NCI-H748 (cell line): ENCODE results near the gene ZDHHC14.

Source experiments
- DNase-seq: peaks from one replicate; lab custom pipeline; 2025; ENCODE audit not compliant: unreplicated experiment; lab: John Stamatoyannopoulos, UW

The ZDHHC14 gene

DNA sequence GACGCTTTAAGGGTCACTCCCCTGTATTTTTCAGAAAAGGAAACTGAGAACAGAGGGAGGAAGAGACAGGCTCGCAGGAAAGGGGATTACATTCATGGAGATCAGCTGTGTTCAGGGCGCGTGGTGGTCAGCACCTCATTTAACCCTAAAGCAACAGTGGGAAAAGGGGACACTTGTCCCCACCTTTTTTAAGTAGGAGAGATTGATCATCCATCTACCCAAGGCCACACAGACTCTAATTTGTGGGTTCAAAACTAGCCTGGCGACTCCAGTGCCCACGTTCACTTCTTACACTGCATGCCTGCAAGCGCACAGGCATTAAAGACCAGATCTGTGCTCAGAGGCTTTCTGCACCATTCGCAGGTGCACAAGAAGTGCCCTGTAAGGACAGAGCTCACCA lies 274.1 kb downstream of the ZDHHC14 start:
- no peak for DNase-seq

DNA sequence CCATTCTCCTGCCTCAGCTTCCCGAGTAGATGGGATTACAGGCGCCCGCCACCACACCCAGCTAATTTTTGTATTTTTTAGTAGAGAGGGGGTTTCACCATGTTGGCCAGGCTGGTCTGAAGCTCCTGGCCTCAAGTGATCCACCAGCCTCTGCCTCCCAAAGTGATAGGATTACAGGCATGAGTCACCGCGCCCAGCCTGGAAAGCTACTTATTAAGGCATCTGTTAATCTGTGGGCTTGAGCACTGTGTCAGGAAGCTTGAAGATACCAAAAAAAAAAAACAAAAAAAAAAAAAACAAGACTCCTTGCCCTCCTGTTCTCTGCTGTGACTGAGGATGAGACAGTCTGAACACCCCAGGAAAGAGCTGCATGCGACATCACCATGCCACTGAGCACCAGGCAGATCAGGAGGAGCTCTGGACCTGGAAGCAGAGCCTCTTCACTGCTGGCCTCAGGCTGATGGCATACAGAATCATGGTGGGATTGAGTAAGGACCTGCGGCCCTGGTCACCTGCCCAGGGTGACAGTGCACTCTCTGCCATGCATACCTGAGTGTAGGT lies 275.5 kb downstream of the ZDHHC14 start:
- DNase-seq, result no peak

DNA sequence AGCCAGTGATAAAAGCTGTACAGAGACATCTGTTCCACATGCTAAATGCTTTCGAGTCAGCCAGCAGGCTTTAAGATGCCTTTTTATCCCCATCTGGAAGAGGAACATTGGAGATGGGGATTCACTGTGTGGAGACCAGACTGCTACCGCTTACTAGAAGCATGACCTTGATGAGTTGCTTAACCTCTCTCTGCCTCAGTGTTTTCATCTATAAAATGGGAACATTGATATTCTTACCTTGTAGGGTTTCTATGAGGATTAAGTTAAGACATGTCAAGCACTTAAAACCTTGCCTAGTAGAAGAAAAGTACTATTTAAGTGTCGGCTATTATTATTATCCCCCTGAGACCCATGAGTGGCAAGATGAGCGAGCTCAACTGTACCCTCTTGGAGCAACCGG lies 276.8 kb downstream of the ZDHHC14 start:
- DNase-seq, result no peak

DNA sequence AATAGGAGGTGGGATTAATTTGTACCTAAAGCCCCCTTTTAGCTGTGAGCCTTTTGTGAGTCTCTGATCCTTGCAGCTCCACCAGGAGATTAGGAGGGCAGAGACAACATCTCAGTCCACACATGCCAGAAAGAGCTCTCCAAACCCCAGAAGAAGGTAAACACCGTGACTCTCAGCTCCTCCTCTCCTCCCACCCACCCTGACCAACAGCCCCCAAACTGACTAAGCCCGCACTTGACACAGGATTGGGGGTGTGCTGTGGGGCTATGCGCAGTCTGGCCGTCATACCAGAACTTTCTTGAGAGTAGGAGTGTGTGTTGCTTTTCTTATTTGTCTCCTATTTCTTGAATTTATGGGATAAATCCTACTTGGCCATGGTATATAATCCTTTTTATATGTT lies 277.3 kb downstream of the ZDHHC14 start:
- DNase-seq, result no peak

DNA sequence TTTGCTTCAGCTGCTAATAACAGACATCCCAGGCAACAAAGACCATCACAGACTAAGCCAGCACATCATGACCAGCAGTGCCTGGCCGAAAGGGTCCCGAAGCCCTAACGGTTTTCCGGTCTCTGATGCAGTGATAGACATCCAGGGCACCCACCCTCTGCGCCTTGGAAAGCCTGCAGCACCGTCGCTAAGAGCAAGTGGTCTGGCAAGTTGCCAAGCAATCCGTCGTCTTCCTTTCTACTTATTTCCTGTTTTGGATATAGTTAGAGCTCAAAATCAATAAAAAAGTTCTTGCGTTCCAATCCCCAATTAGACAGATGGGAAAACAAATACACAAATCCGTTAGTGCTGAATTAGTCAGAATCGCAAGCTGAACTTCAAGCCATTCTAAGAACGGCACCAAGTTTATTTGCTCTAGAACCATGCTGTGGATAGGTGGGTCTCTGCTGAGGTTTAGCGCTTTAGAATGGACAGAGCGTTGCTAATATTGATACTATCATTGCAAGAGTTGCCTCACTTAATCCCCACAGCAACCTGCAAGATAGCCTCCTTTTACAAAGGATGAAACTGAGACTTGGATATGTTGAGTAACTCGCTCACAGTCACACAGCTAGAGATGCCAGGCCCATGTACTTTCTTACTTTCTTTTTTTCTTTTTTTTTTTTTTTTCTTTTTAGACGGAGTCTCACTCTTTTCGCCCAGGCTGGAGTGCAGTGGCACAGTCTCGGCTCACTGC lies 278.7 kb downstream of the ZDHHC14 start:
- peak; percentile 68 for DNase-seq

DNA sequence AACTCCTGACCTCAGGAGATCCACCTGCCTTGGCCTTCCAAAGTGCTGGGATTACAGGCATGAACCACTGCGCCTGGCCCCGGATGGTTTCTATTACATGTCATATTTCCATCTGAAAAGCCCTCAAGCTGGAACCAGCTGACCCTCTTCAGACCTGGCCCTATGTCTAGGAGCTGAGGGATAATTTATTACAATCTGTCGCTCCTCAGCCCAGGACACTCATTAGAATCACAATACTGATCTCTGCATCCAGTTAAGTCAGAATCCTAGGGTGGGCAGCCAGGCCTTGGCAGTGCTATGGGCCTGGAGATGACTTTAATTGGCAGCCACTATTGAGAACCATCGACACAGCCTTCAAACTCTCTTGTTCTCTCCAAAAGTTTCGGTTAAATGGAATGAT lies 279.4 kb downstream of the ZDHHC14 start:
- no peak for DNase-seq

DNA sequence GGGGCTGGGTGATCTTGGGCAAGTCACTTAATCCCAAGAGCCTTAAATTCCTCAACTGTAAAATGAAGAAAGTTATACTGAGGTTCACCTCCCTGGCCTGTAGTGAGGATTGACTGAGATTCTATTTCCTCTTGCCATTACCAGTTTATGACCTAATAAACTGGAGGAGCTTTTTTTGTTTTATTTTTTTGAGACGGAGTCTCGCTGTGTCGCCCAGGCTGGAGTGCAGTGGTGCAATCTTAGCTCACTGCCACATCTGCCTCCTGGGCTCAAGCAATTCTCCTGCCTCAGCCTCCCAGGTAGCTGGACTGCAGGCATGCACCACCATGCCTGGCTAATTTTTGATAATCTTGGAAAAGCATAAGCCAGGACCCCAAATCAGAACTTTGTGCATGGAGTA lies 280.7 kb downstream of the ZDHHC14 start:
- no peak for DNase-seq

DNA sequence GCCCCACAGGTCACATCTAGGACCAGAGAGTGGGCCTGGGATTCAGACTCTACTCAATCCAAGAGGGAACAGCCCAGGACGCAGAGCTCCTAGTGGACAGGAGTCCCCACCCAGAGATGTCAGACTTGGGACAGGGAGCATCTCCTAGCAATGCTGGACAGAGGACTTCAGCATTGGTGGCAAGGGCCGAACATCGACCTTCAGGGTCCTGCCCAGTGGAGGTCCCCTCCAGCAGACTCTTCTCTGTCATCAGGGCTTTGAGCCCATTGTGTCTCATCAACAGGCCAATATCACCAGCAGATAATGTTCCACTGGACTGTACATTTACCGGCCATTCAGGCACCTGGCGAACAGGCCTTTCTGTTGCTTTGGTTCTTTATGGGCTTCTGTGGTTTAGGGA lies 282.3 kb downstream of the ZDHHC14 start:
- DNase-seq, result no peak

DNA sequence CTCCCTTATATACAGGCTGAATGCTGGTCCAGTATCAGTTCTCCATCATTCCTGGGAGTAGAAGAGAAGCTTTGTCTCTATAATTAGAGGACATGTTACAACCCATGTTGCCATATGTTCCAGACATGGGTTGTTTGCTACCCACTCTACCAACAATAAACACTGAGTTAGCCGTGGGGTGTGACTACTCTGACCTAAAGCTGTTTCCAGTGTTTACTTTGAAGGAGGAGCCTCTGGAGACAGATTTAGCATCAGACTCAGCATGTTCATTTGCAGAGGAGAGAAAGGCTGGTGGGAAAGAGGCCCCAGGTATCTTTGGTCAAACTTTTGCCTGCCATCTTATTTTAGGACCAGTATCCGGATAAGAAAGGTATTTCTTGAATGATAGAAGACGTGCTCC lies 284.2 kb downstream of the ZDHHC14 start:
- DNase-seq, result peak; percentile 95

DNA sequence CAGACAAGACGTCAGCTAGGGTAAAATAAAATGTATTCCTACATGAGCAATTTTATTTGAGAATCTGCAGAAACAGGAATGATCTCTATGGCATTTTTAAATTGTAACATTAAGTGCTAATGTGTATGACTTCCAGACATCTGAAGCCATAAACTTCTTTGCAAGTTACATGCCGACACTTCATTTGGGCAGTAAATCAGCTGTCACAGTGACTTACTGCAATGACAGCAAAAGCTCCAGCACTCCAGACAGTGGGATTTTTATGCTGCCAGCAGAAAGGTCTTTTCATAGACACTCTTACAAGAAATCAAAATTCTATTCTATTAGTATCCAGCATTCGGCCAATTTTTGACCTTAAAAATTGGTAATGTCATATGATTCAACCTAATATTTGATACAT lies 285.7 kb downstream of the ZDHHC14 start:
- no peak for DNase-seq

DNA sequence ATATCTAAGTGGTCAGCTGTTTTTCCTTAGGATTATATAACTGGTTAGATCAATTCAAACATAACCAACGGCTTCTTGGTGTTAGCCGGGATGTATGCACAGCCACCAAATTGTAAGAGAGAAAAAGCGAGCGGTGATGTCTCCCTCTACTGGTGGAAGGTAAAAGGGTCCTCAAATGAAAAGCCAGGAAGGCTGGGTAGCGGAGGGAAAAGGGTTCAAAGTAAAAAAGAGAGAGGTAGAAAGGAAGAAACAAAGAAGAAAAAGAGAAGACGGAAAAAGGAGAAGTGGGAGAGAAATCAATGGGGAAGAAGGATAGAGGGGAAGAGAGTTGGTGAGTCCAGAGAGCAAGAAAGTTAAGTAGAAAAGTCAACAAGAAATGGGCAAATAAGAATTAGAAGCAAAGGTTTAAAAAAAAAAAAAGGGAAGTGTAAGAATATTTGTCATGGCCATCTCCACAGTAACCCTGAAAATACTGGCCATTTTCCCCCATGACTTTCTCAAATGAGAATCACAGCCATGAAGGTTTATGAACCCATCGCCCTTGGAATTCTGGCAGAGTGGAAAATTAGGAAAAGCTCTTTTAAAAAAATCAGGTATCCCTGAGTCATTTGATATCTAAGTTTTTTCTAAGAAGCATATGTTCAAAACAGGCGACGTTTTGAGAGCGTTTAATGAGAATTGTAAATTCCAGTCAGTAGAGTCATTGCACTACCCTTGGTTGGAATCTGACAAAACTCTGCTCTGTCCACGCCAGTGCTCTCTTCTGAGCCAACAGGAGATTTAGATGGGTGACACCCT lies 286.4 kb downstream of the ZDHHC14 start:
- DNase-seq, result peak; percentile 73

DNA sequence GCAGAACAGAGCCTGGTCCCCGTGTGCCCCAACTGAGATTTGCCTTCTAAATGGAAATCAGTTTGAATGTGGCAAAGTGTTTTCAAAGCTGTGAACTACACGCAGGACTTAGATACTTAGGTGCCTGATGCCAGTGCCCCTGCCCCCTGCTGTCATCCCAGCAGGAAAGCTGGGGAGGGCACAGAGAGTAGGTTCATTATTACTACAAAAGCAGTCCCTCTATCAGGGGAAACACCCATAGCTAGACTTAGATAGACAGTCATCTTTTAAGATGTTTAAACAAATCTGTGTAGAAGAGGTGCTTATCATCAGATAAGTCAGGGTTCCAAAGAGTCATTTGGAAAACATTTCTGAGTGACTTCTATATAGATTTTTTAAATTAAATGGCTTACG lies 287.0 kb downstream of the ZDHHC14 start:
- no peak for DNase-seq

DNA sequence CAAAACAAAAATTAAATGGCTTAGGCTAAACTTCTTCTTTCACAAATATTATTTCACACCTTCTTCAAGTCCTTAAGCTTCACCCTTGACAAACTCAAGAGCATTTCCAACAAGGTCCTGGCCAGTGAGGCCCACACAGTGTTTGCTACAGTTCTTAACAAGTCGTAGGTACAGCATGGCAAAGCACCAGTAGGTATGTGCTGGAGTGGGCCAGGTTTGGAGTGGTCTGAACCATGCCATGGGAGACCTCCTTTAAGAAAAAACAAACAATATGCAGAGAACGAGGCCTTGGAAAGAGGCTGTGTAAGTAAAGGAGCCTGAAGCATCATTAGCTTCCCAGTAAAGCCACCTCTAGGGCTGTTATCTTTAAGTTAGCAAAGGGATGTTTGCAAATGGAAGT lies 287.7 kb downstream of the ZDHHC14 start:
- DNase-seq, result no peak

DNA sequence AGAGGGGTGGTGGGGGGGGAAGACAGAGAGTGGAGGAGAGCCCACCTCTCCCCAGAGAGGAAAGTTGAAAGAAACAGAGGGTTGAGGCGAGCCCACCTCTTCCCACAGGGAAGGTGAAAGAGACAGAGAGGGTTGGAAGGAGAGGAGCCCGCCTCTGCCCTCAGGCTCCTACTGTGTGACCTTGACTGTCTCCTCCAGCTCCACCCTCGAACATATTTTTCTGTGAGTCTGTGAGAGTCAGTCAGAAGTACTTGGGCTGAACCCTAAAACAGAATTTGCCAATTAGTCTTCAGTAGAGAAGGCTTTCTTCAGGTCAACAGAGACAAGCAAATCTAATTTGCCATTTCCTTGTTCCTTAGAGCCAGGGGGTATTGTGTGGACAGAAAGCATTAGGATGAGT lies 288.3 kb downstream of the ZDHHC14 start:
- no peak for DNase-seq

DNA sequence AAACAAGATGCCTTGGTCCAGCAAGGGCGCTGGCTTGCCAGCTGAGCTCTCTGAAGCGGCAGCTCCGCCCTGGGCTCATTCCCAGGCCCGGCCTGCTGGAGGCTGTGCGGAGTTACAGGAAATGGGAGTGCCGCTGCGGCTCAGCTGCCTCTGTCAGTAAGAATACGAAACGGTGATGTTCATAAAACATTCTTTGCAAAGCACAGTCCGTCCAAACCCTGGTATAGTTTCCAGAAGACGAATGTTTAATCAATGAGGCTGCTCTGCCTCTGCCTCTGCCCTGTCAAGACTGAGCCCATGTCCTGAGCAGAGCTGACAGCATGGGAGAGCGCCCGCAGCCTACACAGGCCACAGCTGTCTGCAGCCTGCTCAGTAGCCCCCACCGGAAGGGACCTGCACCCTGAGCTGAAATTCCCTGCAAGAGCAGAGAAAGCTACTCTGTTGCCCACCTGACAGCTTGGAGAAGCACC lies 288.8 kb downstream of the ZDHHC14 start:
- DNase-seq, result peak; percentile 73

DNA sequence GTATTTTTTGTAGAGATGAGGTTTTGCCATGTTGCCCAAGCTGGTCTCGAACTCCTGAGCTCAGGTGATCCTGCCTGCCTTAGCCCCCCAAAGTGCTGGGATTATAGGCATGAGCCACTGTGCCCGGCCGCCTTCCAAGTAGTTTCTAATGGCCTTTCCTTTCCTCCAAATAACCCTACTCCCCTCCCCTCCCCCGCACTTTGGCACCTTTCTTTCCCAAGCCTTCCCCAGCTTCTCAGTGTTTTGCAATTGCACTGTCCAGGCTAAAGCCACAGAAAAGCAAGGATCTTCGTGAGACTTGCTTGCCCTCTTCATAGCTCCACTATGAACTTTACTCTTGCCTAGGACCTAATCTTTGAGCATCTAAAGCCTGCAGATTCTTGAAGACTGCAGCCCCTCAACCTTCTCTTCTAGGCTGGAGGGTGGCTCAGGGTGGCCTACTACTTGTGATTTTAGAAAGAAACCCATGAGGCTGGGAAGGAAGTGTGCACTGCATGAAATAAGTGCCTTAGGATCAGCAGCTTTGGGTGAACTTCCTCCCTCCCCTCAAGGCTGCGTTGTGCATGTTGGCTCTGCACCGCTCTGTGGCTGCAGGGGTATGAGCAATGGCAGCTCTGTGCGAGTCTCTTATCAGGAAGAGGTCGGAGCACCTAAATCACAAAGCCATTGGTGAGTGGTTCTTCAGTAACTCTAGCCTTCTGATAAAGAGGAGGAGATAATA lies 289.6 kb downstream of the ZDHHC14 start:
- no peak for DNase-seq

DNA sequence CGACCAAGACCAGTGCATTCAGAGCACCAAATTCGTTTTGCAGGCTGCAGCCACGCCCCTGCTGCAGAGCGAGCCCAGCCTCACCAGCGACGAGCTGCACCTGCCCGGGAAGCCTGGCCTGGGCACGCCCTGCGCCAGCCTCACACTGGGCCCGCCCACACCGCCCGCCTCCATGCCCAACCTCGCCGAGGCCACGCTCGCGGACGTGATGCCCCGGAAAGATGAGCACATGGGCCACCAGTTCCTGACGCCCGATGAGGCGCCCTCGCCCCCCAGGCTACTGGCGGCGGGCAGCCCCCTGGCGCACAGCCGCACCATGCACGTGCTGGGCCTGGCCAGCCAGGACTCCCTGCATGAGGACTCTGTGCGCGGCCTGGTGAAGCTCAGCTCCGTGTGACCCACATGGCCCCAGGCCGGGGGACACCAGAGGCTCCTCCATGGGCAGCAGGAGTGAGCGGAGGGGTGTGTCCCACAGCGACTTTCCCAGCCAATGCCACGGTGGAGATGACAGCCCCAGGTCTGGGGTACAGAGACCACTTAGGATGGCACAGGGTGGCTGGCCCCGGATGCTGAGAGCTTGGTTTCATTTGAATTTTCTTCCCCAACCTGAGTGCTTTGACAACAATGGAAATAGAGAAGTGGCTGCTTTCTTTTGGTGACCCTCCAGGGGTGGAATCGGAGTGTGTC lies 291.9 kb downstream of the ZDHHC14 start:
- peak; percentile 68 for DNase-seq

DNA sequence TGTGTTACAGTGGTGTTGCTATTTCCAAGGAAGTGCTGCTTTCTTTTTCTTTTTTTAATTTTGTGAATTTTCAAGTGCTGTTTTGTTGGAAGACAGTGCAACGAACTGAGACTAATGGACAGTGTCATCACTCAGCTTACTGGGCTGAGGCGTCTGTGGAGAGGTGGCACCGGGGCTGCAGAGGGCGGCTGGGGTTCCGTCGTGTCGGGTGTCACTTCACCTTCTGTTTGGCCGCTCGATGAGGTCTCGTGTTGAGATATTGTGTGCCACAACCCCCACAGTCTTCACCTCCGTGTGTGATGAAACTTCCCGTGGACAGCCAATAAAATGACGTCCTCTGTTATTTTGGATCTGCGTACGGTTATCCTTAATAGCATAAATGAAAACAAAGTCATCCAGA lies 292.6 kb downstream of the ZDHHC14 start:
- no peak for DNase-seq

DNA sequence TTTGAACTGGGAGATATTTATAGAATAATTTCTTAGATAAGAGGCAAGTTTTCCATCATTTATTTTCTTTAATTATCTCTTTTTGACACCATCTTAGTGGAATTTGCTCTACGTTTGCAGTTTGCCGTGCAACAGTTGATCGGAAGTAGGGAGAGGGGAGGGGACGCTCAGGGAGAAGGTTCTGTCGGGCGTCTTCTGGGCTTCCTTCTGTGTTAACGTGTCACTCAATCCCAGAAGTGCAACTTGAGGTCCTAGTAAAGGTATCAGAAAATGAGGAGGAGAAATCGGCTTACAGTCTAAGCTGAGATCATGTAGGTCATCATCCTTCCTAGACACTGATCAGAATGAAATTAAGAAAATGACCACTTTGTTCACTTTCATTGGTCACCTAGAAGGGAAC lies 293.1 kb downstream of the ZDHHC14 start:
- DNase-seq, result no peak

DNA sequence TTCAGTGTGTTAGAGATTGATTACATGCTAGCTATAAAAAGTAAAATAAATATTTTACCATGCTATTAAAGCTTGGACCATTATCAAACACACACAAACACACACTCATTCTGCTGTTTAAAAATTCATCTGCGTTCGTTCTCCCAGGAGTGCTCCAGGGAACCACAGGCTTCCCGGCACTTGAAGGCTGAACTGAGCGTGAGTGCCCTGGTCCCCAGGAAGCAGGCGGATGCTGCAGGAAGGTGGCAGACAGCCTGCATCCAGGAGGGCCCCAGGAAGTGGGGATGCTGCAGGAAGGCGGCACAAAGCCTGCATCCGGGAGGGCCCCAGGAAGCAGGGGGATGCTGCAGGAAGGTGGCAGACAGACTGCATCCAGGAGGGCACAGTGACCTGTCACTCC lies 294.8 kb downstream of the ZDHHC14 start:
- DNase-seq, result peak; percentile 7

DNA sequence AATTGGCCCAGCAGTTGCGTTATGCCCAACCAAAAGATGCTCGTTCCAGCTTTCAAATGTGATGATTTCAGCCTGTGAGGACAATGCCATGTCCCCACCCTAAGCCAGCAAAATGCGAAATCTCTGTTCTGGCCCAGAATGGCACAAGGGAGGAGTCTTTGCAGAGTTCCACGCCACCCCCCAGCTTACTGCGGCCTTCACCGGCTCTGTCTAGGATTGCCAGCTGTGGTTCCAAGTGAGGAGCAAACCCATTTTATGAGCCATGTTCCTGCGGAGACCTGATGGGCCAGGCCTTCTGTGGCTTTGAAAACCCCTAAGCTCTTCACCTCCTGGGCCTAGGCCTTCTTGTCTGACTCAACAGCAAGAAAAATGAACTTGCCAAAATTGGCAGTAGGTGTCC lies 295.3 kb downstream of the ZDHHC14 start:
- DNase-seq, result no peak
